WTC11 (cell line): Measurements from ENCODE around the gene TCF12. TPM values are rescaled to one million over a fixed set of nuclear protein-coding genes. Genes with fewer than 3 reads are reported as not detected.

Experiments
- ATAC-seq: fragments of 200-7000 bp; cut with Tn5 transposase; 2 replicates; pipeline ENCODE4 v1.10.0; 2021; ENCODE audit warnings: mild to moderate bottlenecking, moderate library complexity
- CTCF ChIA-PET: fragments of 300-600 bp; sonication (Branson Sonifier 250); formaldehyde crosslinking; loops from one replicate; lab custom pipeline; 2021; ENCODE audit warnings: antibody characterized with exemption; lab: Charles Lee
- POLR2A ChIA-PET: fragments of 350-600 bp; sonication (Branson Sonifier 250); formaldehyde crosslinking; loops from one replicate; lab custom pipeline; 2021; ENCODE audit warnings: antibody characterized with exemption; lab: Charles Lee
- DNase-seq: peaks from one replicate; pipeline ENCODE4 v3.0.0; 2021; ENCODE audit warnings: low spot score
- H3K27ac Mint-ChIP-seq: 2 replicates; pipeline ENCODE4 v1.8.0; 2021; ENCODE audit warnings: mixed read lengths
- H3K27me3 Mint-ChIP-seq: 2 replicates; pipeline ENCODE4 v1.8.0; 2021; ENCODE audit warnings: low read depth, mild to moderate bottlenecking, moderate library complexity, mixed read lengths
- H3K36me3 Mint-ChIP-seq: 2 replicates; pipeline ENCODE4 v1.8.0; 2021; ENCODE audit warnings: mixed read lengths
- H3K4me1 Mint-ChIP-seq: 2 replicates; pipeline ENCODE4 v1.8.0; 2022; ENCODE audit warnings: mixed read lengths
- H3K4me3 Mint-ChIP-seq: 2 replicates; pipeline ENCODE4 v1.8.0; 2021; ENCODE audit warnings: mild to moderate bottlenecking, moderate library complexity, mixed read lengths
- H3K9me3 Mint-ChIP-seq: 2 replicates; pipeline ENCODE4 v1.8.0; 2021; ENCODE audit warnings: mixed read lengths
- E2F5 ChIP-seq: sonication (generic); formaldehyde crosslinking; IDR thresholded peaks from 2 replicates; pipeline ENCODE4 v1.8.1; 2022; ENCODE audit warnings: mild to moderate bottlenecking, moderate library complexity, missing genetic modification reagents
- ERG ChIP-seq: fragments of 250-450 bp; sonication (Bioruptor Pico); IDR thresholded peaks from 2 replicates; pipeline ENCODE4 v1.8.0; 2021; ENCODE audit warnings: mild to moderate bottlenecking
- FOXJ3 ChIP-seq: sonication (generic); formaldehyde crosslinking; IDR thresholded peaks from 2 replicates; pipeline ENCODE4 v1.9.0; 2021; ENCODE audit warnings: missing genetic modification reagents, mild to moderate bottlenecking, borderline replicate concordance
- IRF2 ChIP-seq: sonication (generic); formaldehyde crosslinking; IDR thresholded peaks from 2 replicates; pipeline ENCODE4 v1.8.0; 2022; ENCODE audit warnings: low read depth, missing genetic modification reagents, borderline replicate concordance
- MLX ChIP-seq: sonication (generic); formaldehyde crosslinking; IDR thresholded peaks from 2 replicates; pipeline ENCODE4 v1.8.1; 2023; ENCODE audit warnings: mild to moderate bottlenecking, missing genetic modification reagents, moderate library complexity
- NFATC4 ChIP-seq: fragments of 250-450 bp; sonication (Bioruptor Pico); IDR thresholded peaks from 2 replicates; pipeline ENCODE4 v1.9.0; 2021; ENCODE audit warnings: mild to moderate bottlenecking
- PREB ChIP-seq: sonication (generic); formaldehyde crosslinking; IDR thresholded peaks from 2 replicates; pipeline ENCODE4 v1.8.1; 2022; ENCODE audit warnings: mild to moderate bottlenecking, missing genetic modification reagents, moderate library complexity, borderline replicate concordance
- PRRX2 ChIP-seq: fragments of 250-450 bp; sonication (Bioruptor Pico); IDR thresholded peaks from 2 replicates; pipeline ENCODE4 v1.8.0; 2021; ENCODE audit warnings: mild to moderate bottlenecking
- SMAD3 ChIP-seq: sonication (generic); formaldehyde crosslinking; IDR thresholded peaks from 2 replicates; pipeline ENCODE4 v1.8.0; 2022; ENCODE audit warnings: missing genetic modification reagents, mild to moderate bottlenecking, borderline replicate concordance
- ZNF219 ChIP-seq: sonication (generic); formaldehyde crosslinking; IDR thresholded peaks from 2 replicates; pipeline ENCODE4 v1.8.0; 2023; ENCODE audit warnings: missing genetic modification reagents, mild to moderate bottlenecking, borderline replicate concordance
- ZNF317 ChIP-seq: sonication (generic); formaldehyde crosslinking; IDR thresholded peaks from 2 replicates; pipeline ENCODE4 v1.8.1; 2023; ENCODE audit warnings: low read depth, mild to moderate bottlenecking, moderate library complexity, missing genetic modification reagents, borderline replicate concordance
- ZNF396 ChIP-seq: fragments of 250-450 bp; sonication (Bioruptor Pico); IDR thresholded peaks from 2 replicates; pipeline ENCODE4 v1.8.0; 2021; ENCODE audit warnings: mild to moderate bottlenecking, moderate library complexity, borderline replicate concordance
- total RNA-seq: library from RNA; stranded (reverse); gene quantifications from 3 replicates; pipeline ENCODE4 v1.2.3, GENCODE V29; 2021
- TF ChIP-seq, protein P1 (sequence below): sonication (generic); formaldehyde crosslinking; IDR thresholded peaks from 2 replicates; pipeline ENCODE4 v1.8.0; 2022; ENCODE audit warnings: mild to moderate bottlenecking, missing genetic modification reagents
- TF ChIP-seq, protein P2 (sequence below): sonication (generic); formaldehyde crosslinking; IDR thresholded peaks from 2 replicates; pipeline ENCODE4 v1.8.0; 2023; ENCODE audit warnings: missing genetic modification reagents, mild to moderate bottlenecking, borderline replicate concordance
- TF ChIP-seq, protein P3 (sequence below): sonication (generic); formaldehyde crosslinking; IDR thresholded peaks from 2 replicates; pipeline ENCODE4 v1.8.0; 2023; ENCODE audit warnings: missing genetic modification reagents
- TF ChIP-seq, protein P4 (sequence below): sonication (generic); formaldehyde crosslinking; IDR thresholded peaks from 2 replicates; pipeline ENCODE4 v1.8.1; 2023; ENCODE audit warnings: mild to moderate bottlenecking, missing genetic modification reagents, moderate library complexity

The TCF12 gene
- total RNA-seq, 1 experiment from 2014 or later, result 73.2 TPM

DNA sequence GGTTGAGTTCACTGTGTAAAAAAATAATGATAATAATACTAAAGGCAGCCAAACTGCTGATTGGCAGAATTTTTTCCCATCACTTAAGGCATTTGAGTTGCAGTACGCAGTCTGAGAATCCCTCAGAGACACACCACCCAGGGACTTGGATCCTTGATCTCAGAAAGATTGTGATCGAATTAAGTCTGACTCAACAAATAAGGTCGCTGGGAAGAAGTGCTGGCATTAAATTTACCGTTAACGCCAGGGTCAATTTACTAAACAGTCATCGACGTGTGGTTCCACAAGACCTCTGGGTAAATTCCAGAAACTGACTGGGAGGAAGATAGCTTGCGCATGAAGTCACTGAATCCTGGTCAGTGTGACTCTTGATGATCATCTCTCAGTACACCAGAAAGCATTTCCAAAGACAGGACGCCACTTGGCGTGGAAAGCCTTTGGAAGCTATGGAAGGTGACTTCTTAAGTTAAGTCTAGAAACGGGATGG is 409.6 kb downstream of the TCF12 start:
- Mint-ChIP-seq H3K27me3 (no peaks in the 10 kb centered on the region; the same call in 1 of the 2 replicates), H3K36me3 (no peaks in the 10 kb centered on the region), H3K4me1 (peaks cover 16% of the 10 kb centered on the region), H3K4me3 (no peak overlapping the region)
- ChIA-PET POLR2A (no interaction called here), CTCF (interaction anchor here (1.1 to 2.4 kb wide), 3 partner anchors 17 to 199 kb away, joined by 4 to 7 read pairs (median 5); no protein-coding TSS in a partner anchor)
- ATAC-seq, result no peak
- TF ChIP-seq ZNF219 (no peak), SMAD3 (CRISPR knock-in tag) (no peak), ZNF396 (CRISPR knock-in tag) (no peak), ERG (CRISPR knock-in tag) (no peak), PRRX2 (CRISPR knock-in tag) (no peak), ZNF317 (CRISPR knock-in tag) (no peak)
- TF ChIP-seq, protein P1, sequence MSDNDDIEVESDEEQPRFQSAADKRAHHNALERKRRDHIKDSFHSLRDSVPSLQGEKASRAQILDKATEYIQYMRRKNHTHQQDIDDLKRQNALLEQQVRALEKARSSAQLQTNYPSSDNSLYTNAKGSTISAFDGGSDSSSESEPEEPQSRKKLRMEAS (CRISPR knock-in tag), result no peak
- TF ChIP-seq, protein P2, sequence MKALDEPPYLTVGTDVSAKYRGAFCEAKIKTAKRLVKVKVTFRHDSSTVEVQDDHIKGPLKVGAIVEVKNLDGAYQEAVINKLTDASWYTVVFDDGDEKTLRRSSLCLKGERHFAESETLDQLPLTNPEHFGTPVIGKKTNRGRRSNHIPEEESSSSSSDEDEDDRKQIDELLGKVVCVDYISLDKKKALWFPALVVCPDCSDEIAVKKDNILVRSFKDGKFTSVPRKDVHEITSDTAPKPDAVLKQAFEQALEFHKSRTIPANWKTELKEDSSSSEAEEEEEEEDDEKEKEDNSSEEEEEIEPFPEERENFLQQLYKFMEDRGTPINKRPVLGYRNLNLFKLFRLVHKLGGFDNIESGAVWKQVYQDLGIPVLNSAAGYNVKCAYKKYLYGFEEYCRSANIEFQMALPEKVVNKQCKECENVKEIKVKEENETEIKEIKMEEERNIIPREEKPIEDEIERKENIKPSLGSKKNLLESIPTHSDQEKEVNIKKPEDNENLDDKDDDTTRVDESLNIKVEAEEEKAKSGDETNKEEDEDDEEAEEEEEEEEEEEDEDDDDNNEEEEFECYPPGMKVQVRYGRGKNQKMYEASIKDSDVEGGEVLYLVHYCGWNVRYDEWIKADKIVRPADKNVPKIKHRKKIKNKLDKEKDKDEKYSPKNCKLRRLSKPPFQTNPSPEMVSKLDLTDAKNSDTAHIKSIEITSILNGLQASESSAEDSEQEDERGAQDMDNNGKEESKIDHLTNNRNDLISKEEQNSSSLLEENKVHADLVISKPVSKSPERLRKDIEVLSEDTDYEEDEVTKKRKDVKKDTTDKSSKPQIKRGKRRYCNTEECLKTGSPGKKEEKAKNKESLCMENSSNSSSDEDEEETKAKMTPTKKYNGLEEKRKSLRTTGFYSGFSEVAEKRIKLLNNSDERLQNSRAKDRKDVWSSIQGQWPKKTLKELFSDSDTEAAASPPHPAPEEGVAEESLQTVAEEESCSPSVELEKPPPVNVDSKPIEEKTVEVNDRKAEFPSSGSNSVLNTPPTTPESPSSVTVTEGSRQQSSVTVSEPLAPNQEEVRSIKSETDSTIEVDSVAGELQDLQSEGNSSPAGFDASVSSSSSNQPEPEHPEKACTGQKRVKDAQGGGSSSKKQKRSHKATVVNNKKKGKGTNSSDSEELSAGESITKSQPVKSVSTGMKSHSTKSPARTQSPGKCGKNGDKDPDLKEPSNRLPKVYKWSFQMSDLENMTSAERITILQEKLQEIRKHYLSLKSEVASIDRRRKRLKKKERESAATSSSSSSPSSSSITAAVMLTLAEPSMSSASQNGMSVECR (CRISPR knock-in tag), result no peak
- TF ChIP-seq, protein P3, sequence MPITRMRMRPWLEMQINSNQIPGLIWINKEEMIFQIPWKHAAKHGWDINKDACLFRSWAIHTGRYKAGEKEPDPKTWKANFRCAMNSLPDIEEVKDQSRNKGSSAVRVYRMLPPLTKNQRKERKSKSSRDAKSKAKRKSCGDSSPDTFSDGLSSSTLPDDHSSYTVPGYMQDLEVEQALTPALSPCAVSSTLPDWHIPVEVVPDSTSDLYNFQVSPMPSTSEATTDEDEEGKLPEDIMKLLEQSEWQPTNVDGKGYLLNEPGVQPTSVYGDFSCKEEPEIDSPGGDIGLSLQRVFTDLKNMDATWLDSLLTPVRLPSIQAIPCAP (CRISPR knock-in tag), result no peak
- TF ChIP-seq, all 79 proteins: peak for 0
- Mint-ChIP-seq H3K9me3 (no peaks in the 10 kb centered on the region), H3K27ac (no peak overlapping the region)
- no peak for DNase-seq

DNA sequence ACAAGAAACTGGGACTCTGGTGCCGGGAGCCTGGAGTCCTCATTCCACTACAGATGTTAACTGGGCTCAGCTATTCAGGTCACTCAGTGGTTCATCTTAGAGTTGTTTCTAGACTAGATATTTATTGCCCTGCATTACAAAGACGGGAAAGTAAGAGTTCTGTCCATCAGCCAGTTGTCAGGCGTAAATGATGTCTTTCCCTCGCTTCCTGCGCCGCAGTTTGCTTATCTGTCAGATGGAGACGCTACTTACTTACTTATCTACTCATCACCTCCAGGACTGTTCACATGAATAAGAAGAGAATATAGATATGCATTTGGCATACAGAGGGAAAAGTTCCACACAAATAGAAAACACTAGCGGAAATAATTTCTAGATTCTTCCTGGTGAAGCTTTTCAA is 410.0 kb downstream of the TCF12 start:
- no peaks in the 10 kb centered on the region for H3K9me3 Mint-ChIP-seq
- ATAC-seq (no peak), DNase-seq (no peak)
- no peak overlapping the region for H3K4me3 Mint-ChIP-seq
- no peaks in the 10 kb centered on the region for H3K36me3 Mint-ChIP-seq
- H3K4me1 Mint-ChIP-seq, result peaks cover 13% of the 10 kb centered on the region
- no peaks in the 10 kb centered on the region; the same call in 1 of the 2 replicates for H3K27me3 Mint-ChIP-seq
- CTCF ChIA-PET, result interaction anchor here (1.1 to 2.4 kb wide), 5 partner anchors 12 to 199 kb away, joined by 4 to 9 read pairs (median 6); no protein-coding TSS in a partner anchor
- H3K27ac Mint-ChIP-seq, result no peak overlapping the region
- POLR2A ChIA-PET, result no interaction called here
- TF ChIP-seq, protein P3 (CRISPR knock-in tag), result no peak
- TF ChIP-seq FOXJ3 (no peak), IRF2 (CRISPR knock-in tag) (no peak), PREB (CRISPR knock-in tag) (no peak), NFATC4 (no peak), ZNF317 (CRISPR knock-in tag) (no peak), MLX (CRISPR knock-in tag) (no peak), ZNF219 (no peak), E2F5 (CRISPR knock-in tag) (no peak)
- TF ChIP-seq, protein P4, sequence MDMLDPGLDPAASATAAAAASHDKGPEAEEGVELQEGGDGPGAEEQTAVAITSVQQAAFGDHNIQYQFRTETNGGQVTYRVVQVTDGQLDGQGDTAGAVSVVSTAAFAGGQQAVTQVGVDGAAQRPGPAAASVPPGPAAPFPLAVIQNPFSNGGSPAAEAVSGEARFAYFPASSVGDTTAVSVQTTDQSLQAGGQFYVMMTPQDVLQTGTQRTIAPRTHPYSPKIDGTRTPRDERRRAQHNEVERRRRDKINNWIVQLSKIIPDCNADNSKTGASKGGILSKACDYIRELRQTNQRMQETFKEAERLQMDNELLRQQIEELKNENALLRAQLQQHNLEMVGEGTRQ (CRISPR knock-in tag), result no peak
